ENCODE results near the gene RNF157.

DNA sequence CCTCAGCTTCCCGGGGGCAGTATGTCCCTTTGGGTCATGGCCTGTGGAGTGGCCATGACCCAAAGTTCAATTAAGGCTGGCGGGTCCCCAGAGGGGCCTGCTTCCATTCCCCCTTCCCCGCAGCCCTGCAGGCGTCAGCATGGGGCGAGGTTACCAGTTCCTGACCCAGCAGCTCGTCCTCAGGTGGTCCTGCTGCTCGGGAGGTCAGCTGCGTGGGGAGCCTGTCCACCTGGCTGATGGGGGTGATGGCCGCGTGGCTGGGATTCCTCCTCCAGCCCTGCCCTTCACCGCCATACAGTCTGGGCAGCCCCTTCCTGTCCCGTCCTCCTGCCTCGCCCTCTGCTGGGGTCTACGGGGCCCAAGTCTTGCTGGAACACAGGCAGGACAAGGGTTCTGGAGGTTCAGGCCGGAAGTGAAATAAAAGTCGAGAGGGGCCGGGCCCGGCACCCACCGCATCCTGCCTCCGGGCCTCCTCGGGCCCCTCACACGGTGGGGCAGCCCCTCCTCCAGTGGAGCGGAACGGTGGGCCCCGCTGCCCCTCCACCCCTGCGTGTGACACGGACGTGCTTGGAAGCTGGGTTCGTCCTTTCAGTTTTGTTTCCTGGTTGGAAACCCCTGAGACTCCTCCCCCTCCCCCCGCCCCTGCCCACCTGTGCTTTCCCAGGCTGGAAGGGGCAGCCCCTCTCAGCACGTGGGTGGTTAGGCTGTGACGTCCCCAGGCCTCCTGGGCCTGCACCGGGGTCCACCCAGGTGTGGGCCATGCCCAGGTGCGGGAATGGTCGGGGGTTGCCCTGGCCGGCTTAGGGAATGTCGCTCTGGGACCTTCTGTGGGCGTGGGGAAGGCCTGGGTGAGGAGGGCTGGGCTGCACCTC is 31.6 kb upstream of the RNF157 start:
- TF ChIP-seq, protein P1, sequence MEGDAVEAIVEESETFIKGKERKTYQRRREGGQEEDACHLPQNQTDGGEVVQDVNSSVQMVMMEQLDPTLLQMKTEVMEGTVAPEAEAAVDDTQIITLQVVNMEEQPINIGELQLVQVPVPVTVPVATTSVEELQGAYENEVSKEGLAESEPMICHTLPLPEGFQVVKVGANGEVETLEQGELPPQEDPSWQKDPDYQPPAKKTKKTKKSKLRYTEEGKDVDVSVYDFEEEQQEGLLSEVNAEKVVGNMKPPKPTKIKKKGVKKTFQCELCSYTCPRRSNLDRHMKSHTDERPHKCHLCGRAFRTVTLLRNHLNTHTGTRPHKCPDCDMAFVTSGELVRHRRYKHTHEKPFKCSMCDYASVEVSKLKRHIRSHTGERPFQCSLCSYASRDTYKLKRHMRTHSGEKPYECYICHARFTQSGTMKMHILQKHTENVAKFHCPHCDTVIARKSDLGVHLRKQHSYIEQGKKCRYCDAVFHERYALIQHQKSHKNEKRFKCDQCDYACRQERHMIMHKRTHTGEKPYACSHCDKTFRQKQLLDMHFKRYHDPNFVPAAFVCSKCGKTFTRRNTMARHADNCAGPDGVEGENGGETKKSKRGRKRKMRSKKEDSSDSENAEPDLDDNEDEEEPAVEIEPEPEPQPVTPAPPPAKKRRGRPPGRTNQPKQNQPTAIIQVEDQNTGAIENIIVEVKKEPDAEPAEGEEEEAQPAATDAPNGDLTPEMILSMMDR (IDR thresholded peaks at IDR 0.05) = no peak
- TF ChIP-seq POLR2A (IDR thresholded peaks at IDR 0.05) = no peak
- TF ChIP-seq POLR2AphosphoS5 (IDR thresholded peaks at IDR 0.05) = no peak
